Activated CD4-positive, alpha-beta T cell treated with anti-CD3 and anti-CD28 coated beads for 24 hours (primary cell): ENCODE data around the gene TEDDM1.
"Not testable (repeated sequence)": the region's sequence is repeated elsewhere in the genome, so short reads cannot be mapped to it uniquely, and the experiment has no call there.

Experiments used
- DNase-seq, 2 donors: peaks; one replicate each; pipeline ENCODE4 v3.0.0-alpha.2; 2020; ENCODE audit warnings: low read depth in 2 of 2

Gene TEDDM1

DNA sequence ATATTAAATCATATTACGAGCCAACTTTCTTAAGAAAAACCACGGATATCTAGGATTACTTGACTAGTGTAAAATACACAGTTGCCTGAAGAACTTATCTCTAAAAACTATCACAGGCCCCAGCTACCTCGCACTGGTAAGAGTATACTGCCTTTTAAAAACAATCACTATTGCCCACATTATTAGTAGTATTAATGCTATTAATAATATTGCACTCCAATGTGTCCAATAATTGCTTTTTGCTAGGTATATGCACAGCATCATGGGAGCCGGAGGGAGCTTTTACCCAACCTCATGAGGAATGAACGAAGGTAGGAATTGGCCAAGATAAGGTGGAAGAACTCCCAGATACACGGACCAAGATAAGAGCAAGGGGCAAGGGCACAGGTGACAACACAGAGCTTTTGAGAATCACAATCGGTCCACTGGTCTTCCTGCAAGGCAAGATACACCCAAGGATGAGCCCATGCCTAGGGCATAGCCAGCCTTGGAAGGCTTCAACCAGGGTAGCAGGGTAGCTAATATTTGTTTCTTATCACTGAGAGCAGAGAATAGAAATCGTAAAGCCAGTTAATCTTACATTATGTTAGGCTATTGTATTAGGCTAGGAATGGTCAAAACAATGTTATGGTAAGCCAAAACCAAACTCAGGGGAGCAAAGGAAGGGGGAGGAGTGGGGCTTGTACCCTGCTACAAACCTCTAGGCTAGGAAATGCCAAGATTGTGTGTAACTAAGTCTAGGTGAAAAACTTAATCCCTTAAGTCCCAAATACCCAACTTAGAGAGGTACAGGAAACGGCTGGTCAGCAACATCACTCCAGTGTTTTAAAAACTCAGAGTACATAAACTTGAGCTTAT is 18.3 kb downstream of the TEDDM1 start:
- DNase-seq: no peak

DNA sequence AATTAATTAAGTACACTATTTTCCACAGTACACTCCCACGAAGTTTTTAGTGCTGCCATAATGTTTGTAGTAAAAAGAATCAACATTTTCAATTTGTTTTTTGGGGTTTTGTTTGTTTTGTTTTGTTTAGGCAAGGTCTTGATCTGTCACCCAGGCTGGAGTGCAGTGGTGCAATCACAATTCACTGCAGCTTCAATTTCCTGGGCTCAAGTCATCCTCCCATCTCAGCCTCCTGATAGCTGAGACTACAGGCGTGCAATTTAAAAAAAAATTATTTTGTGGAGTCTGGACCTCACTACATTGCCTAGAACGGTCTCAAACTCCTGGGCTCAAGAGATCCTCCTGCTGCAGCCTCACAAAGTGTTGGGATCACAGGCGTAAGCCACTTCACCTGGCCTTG is 20.3 kb downstream of the TEDDM1 start:
- DNase-seq: no peak

DNA sequence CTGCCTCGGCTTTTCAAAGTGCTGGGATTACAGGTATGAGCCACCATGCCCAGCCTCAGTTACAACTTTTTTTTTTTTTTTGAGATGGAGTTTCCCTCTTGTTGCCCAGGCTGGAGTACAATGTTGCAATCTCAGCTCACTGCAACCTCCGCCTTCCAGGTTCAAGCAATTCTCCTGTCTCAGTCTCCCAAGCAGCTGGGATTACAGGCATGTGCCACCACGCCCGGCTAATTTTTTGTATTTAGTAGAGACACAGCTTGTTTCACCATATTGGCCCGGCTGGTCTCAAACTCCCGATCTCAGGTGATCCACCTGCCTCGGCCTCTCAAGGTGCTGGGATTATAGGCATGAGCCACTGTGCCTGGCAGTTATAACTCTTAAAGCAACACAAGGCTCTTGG is 20.7 kb downstream of the TEDDM1 start:
- DNase-seq: not testable (repeated sequence)

DNA sequence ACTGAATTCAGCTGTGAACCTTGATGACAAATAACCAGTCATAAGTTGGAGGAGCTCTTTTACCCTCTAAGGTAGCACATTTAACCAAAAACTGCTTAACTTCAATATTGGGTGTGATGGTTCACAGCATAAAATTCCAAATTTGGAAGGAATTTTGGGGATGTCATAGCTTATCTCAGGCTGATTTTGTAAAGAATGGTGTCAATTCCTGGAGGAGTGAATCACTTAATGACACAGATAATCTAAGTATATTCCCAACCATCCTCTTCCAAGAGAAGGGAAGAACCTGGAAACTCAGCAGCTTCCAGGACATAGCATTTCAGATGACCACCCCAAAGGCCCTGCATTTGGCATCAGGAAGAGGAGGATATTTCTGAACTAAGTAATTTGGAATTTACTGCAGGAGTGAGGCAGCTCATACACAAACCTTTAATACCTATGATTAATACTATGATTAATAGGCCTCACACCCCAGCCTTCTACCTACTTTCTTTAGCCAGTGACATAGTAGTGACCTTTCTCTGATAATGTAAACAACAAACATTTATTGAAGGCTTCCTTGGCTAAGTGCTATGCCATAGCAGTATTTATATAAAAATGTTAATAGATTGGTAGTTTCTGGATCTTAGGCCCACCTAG is 23.4 kb downstream of the TEDDM1 start:
- no peak for DNase-seq

DNA sequence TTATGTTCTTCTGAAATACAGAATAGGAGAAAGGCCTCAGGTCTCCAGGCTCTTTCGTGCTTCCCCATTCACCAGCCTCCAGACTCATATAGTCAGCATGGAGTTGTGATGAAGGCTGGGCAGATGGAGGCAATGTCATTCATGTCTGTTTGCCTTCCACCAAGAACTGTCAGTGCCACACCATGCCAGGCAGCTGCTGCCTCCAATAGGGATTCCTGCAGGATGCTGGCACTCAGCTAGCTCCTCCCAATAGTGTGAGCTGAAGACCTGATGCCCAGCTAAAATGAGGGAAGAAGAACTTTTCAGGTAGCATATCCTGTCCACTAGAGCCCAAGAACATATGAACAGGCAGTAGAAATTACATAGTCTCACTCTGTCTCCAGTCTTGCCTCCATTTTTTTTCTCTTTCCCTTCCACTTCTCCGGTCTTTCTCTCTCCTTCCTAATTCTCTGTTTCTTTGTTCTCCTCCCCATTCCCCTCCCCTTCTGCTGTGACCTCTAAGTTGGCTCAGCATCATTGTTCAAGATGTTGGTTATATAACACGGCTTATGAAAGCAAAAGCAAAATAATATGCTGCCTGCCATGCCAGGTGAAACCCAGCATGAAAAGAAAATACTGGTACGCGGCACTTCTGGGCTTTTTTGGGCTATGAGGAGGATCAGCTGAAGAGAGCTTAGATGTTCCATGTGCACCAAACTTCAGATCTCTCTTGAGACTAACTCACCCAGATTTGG is 26.2 kb downstream of the TEDDM1 start:
- DNase-seq: no peak

DNA sequence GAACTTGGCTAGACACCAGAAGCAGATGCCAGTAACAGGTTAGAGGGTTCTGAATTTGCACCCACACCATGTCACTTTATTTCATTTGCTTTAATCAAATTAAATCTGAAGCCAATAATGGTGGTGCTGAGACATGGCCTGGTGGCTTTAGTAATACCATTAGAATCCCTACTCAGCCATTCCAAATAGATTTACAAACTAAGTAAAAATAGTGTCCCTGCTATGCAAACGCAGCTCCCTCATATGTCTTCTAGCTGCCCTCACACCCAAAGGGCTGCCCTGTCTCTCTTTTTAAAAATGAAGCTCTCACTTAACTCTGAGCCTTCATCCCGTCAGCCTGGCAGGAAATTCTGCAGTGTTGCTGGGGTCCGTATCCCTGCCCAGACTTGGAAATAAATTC is 29.9 kb downstream of the TEDDM1 start:
- no peak for DNase-seq

DNA sequence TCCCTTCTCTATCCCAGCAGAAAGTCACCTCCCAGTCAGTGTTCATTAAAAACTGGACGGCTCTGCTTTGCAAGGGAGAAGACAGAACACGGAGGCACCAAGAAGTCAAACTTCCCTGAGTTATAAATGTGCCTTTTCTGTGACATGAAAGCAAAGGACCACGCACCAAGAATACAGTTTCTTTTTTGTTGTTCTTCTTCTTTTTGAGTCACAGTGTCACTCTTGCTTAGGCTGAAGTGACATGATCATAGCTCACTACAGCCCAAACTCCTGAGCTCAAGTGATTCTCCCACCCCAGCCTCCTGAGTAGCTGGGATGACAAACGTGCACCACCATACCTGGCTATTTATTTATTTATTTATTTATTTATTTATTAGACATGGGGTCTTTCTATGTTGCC is 31.6 kb downstream of the TEDDM1 start:
- no peak for DNase-seq

DNA sequence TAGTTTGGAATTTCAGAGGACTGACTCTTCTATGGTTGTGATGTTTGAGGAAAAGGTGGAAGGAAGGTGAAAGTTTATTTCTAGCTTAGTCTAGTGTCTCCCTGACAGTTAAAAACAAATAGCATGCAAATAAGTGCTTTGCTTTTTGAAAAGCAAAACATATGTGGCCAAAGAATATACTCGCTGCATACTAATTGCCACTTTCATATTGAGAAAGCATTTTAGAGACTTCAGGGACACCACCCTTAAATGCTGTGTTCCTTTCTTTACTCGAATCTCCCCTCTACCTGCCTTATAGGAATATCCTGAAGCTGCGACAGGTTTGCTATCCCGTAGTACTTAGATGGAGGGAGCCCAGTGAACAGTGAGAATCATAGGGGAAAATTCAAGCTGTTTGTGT is 32.1 kb downstream of the TEDDM1 start:
- DNase-seq: no peak

DNA sequence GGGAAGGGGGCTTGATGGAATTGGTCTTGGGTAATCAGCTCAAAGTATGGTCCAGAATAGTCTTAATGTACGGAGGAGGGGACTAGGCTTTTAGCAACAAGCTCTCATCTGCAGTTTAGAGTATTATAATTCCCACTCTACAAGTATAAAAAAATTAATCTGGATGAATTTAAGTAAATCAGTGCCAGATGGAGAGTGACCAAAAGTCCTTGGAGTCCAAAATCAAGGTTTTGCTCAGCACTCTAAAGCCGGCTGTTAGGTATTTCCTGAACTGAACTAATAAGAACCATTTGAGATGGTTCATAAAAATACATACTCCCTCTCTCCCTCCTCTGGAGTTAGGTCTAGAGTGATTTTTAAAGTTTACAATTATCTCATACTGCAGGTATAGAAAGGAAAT is 32.5 kb downstream of the TEDDM1 start:
- DNase-seq: no peak

DNA sequence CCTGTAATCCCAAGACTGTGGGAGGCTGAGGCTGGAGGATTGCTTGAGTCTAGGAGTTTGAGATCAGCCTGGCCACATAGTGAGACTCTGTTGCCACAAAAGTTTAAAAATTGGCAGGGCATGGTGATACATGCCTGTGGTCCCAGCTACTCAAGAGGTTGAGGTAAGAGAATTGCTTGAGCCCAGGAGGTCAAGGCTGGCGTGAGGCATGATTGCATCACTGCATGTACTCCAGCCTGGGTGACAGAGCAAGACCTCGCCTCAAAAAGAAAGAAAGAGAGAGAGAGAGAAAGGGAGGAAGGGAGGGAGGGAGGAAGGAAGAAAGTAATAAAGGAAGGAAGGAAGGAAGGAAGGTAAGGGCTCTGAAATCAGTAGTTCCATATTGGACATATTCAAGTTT is 33.9 kb downstream of the TEDDM1 start:
- DNase-seq: no peak

DNA sequence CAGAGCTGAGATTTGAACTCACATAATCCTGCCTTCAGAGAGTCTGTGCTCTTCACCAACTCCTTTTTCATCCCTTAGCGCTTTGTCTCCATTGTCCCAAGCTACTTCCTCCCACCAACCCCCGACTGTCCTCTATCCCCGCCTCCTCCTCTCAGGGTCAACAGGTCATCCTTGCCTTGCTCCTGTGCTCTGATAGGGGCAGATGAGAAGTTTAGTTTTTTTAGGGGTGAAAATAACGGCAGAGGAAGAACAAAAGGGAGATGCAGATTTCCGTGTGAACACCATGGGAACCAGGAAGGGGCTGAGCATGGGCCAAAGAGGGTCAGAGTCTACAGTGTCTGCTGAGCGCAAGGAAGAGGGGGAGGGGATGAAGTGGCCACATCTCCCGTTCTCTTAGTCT is 40.8 kb downstream of the TEDDM1 start:
- DNase-seq: no peak

DNA sequence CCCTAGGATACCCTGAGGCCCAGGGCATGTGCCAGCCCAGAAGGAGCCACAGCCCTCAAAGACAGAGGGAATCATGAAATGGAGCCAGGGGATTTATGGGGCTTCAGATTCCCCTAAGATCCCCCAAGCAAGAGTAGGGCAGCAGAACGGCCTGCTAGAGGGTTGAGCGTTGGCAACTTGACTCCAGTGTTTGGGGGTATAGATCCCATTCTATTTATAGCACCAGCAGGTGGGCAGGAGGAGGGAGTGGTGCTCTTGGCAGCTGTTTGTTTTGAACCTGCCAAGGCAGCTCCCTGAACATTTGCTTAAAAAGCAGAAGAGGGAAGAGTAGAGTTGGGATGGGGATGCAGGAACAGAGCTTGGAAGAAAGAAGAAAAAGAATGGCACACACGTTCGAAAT is 42.6 kb downstream of the TEDDM1 start:
- no peak for DNase-seq

DNA sequence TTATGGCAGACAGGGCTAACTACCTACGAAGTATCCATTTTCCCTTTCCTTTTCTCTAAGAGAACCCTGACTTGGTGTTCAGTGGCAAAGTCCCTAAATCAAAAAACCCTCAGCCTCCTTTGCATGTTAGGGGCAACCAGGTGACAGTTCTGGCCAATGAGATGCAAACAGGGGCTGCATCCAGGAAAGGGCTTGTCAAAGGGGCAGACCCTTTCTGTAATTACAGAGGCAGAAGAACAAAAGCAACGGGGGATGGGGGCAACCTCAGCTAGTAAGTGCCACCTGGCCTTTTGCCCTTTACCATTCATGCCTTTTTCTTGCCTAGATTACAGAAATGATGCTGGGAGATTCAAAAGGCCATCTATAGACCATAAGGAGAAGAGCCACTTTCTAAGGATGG is 43.3 kb downstream of the TEDDM1 start:
- no peak for DNase-seq

DNA sequence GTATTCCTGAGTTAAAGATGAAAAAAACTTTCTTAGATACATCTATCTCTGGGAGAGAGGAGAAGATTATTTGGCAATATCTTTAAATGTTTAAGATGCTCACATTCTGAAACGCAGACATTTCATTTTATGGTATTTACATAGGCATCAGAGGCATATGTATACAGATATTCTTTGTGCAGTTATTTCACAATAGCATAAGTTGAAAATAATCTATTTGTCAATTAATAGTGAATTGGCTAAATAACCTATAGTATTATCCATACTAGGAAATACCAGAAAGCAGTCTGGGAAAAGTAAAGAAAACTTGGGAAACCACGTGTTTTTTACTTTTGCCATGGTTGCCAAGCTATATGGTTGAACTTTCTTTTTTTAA is 44.8 kb downstream of the TEDDM1 start:
- no peak for DNase-seq

DNA sequence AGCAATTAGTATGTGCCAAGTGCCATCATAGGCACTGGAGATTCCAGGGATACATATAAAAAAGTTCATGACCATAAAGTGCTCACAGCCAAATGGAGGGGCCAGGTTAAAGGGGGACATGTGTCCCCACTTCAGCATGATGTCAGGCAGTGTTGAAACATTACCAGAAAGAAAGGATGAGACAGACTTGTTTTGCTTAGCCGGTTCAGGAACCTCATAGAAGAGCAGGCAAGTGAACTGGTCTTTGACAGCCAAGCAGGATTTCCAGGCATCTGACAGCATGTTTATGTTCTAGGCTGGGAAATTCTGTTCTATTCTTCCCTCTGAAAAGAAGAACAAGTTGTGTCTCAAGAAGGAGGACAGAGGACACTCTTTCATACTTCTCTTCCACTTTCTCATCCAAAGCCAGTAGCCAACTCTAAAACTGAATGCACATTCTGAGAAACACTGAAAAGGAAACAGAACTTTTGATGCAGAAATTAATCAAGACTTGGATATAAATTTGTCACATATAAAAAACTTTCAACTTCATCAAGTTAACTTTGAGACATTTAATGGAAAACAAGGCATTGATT is 48.6 kb downstream of the TEDDM1 start:
- DNase-seq: no peak

DNA sequence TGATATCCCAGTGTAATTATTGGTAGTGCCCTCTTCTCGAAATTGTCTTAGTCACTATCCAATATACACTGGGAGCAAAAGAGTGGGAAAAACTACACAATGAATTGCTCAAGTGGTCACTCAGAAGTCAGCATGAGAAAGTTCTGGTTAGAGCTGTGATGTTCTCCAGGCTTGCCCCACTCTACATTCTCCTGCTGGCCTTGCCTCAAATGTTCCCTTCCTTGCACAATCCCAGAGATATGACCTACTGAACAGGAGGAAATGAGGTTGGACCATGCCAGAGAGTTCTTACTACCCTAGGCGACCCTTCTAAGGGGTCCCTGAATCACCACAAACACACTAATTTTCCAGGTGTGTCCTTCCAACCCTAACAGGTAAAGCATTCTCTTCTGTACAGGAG is 49.6 kb downstream of the TEDDM1 start:
- DNase-seq: no peak

DNA sequence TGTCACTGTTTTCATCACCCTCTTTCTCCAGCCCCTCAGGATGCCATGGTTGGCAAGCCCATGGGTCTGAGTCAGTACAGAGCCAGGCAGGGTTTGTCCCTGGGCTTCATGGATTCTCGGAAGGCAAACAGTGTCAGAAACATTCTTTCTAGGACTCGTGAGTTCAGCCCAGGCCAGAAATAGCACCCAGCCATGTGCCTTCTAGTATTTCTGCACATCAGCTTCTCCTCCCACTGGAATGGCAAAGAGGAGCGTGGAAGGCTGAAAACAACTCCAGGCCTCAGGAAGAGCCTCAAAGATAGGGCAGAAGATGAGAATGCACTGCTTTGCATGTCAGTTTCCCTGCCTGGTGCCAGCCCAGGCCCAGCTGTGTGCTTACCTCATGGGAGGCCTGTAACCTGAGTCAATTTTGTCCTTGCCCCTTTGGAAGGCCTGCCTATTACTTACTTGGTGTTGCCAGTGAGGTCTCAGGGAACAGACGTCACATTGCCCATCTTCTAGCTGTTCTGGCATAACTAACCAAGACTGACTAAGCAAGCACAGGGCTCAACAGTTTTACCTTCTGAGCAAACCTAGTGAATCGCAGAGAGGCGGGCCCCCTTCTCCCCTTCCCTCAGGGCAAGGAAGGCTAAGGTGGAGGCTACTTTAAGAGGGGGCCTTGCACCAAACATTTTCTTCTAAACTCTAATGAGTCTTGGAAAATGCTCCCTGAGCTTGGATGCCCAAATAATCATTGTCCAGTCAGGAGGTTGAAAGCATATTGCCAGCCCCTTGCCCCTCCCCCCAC is 51.3 kb downstream of the TEDDM1 start:
- no peak for DNase-seq
